ENCODE data around the gene HELZ2. TPM values are rescaled to one million over a fixed set of nuclear protein-coding genes. Genes with fewer than 3 reads are reported as not detected.
"Not testable (repeated sequence)": the region's sequence is repeated elsewhere in the genome, so short reads cannot be mapped to it uniquely, and the experiment has no call there.

HELZ2 gene
- total RNA-seq, 1 donor from 2014 or later: 12.5 TPM

GRCh38 chr20:63613863-63614594 lies 40.0 kb upstream of the HELZ2 start:
- peaks cover 21 to 30% (median 22%) of the 10 kb centered on the region in 3 donors for H3K36me3 ChIP-seq (ENCODE audit: control insufficient read depth in 3 of 3, insufficient read depth in 3 of 3, low read length in 3 of 3)
- not testable (repeated sequence) for H3K4me3 ChIP-seq (ENCODE audit: low read length in 3 of 3); H3K4me1 ChIP-seq (ENCODE audit: control insufficient read depth in 3 of 3, insufficient read depth in 3 of 3, low read length in 3 of 3)

DNA sequence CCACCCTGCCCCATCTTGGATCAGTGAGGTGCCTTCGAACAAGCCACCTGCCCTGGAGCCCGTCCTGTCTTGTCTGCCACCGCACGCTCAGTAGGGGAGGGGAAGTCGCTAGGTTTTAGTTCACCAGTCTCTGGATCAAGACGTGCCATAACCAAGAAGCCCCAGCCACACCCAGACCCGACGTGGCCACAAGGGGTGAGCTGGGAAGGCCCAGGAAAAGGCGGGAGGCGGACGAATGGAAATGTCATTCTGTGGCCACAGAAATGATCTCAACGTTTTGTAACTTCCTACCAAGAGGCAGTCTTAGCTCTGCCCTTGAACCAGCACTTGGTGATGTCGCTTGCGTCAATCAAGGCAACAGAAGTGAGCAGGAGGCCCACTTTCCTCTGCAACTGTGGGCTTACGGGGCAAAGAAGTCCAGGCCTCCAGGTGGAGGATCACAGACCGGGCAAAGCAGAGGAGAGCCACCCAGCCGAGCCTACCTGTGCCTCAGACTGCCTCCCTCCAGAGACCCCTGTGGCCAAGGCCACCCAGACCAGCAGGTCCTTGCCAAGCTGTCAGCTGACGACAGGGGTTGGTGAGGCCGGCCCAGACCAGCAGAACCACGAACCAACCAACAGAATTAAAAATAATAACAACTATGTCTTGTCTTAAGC lies 38.4 kb upstream of the HELZ2 start:
- no peaks in the 10 kb centered on the region for H3K9me3 ChIP-seq (ENCODE audit: control insufficient read depth in 3 of 3, low read length in 3 of 3)
- H3K4me3 ChIP-seq (ENCODE audit: low read length in 3 of 3): no peak overlapping the region
- H3K27ac ChIP-seq (ENCODE audit: low read depth, low read length): no peak overlapping the region
- peaks cover 0 to 5% (median 3%) of the 10 kb centered on the region in 3 donors for H3K4me1 ChIP-seq (ENCODE audit: control insufficient read depth in 3 of 3, insufficient read depth in 3 of 3, low read length in 3 of 3)
- no peaks in the 10 kb centered on the region for H3K27me3 ChIP-seq (ENCODE audit: control insufficient read depth in 3 of 3, insufficient read depth in 3 of 3, low read length in 3 of 3)
- H3K36me3 ChIP-seq (ENCODE audit: control insufficient read depth in 3 of 3, insufficient read depth in 3 of 3, low read length in 3 of 3): peaks cover 5 to 15% (median 7%) of the 10 kb centered on the region in 3 donors
- no peak overlapping the region for H3K9ac ChIP-seq (ENCODE audit: low read depth in 1 of 3, low read length in 3 of 3)

More at GRCh38 chr20:63613863-63614594, 40.0 kb upstream of the HELZ2 start:
- not testable (repeated sequence) for H3K27ac ChIP-seq (ENCODE audit: low read depth, low read length); H3K9me3 ChIP-seq (ENCODE audit: control insufficient read depth in 3 of 3, low read length in 3 of 3); H3K27me3 ChIP-seq (ENCODE audit: control insufficient read depth in 3 of 3, insufficient read depth in 3 of 3, low read length in 3 of 3); H3K9ac ChIP-seq (ENCODE audit: low read depth in 1 of 3, low read length in 3 of 3)

GRCh38 chr20:63611646-63612045 lies 37.6 kb upstream of the HELZ2 start:
- Histone ChIP-seq H3K9ac (ENCODE audit: low read depth in 1 of 3, low read length in 3 of 3) (no peak overlapping the region), H3K36me3 (ENCODE audit: control insufficient read depth in 3 of 3, insufficient read depth in 3 of 3, low read length in 3 of 3) (peaks cover 0 to 9% (median 4%) of the 10 kb centered on the region in 3 donors), H3K27ac (ENCODE audit: low read depth, low read length) (no peak overlapping the region), H3K4me3 (ENCODE audit: low read length in 3 of 3) (no peak overlapping the region), H3K4me1 (ENCODE audit: control insufficient read depth in 3 of 3, insufficient read depth in 3 of 3, low read length in 3 of 3) (peaks cover 0 to 5% (median 3%) of the 10 kb centered on the region in 3 donors), H3K27me3 (ENCODE audit: control insufficient read depth in 3 of 3, insufficient read depth in 3 of 3, low read length in 3 of 3) (no peaks in the 10 kb centered on the region), H3K9me3 (ENCODE audit: control insufficient read depth in 3 of 3, low read length in 3 of 3) (no peaks in the 10 kb centered on the region)

GRCh38 chr20:63610581-63611435 lies 36.8 kb upstream of the HELZ2 start:
- Histone ChIP-seq H3K9ac (ENCODE audit: low read depth in 1 of 3, low read length in 3 of 3) (no peak overlapping the region), H3K4me1 (ENCODE audit: control insufficient read depth in 3 of 3, insufficient read depth in 3 of 3, low read length in 3 of 3) (peaks cover 0 to 5% (median 3%) of the 10 kb centered on the region in 3 donors), H3K36me3 (ENCODE audit: control insufficient read depth in 3 of 3, insufficient read depth in 3 of 3, low read length in 3 of 3) (peaks cover 0 to 5% (median 0%) of the 10 kb centered on the region in 3 donors), H3K9me3 (ENCODE audit: control insufficient read depth in 3 of 3, low read length in 3 of 3) (no peaks in the 10 kb centered on the region), H3K27me3 (ENCODE audit: control insufficient read depth in 3 of 3, insufficient read depth in 3 of 3, low read length in 3 of 3) (no peaks in the 10 kb centered on the region), H3K27ac (ENCODE audit: low read depth, low read length) (no peak overlapping the region), H3K4me3 (ENCODE audit: low read length in 3 of 3) (no peak overlapping the region)

GRCh38 chr20:63606686-63607085 lies 32.6 kb upstream of the HELZ2 start:
- H3K27me3 ChIP-seq (ENCODE audit: control insufficient read depth in 3 of 3, insufficient read depth in 3 of 3, low read length in 3 of 3): no peaks in the 10 kb centered on the region
- no peaks in the 10 kb centered on the region for H3K9me3 ChIP-seq (ENCODE audit: control insufficient read depth in 3 of 3, low read length in 3 of 3)
- H3K9ac ChIP-seq (ENCODE audit: low read depth in 1 of 3, low read length in 3 of 3): no peak overlapping the region
- H3K27ac ChIP-seq (ENCODE audit: low read depth, low read length): no peak overlapping the region
- no peak overlapping the region for H3K4me3 ChIP-seq (ENCODE audit: low read length in 3 of 3)
- peaks cover 0 to 5% (median 0%) of the 10 kb centered on the region in 3 donors for H3K4me1 ChIP-seq (ENCODE audit: control insufficient read depth in 3 of 3, insufficient read depth in 3 of 3, low read length in 3 of 3)
- peaks cover 11 to 14% (median 12%) of the 10 kb centered on the region in 3 donors for H3K36me3 ChIP-seq (ENCODE audit: control insufficient read depth in 3 of 3, insufficient read depth in 3 of 3, low read length in 3 of 3)

- Histone ChIP-seq H3K9ac (ENCODE audit: low read depth in 1 of 3, low read length in 3 of 3) (no peak overlapping the region), H3K27me3 (ENCODE audit: control insufficient read depth in 3 of 3, insufficient read depth in 3 of 3, low read length in 3 of 3) (no peaks in the 10 kb centered on the region), H3K9me3 (ENCODE audit: control insufficient read depth in 3 of 3, low read length in 3 of 3) (no peaks in the 10 kb centered on the region), H3K4me3 (ENCODE audit: low read length in 3 of 3) (no peak overlapping the region), H3K27ac (ENCODE audit: low read depth, low read length) (no peak overlapping the region), H3K36me3 (ENCODE audit: control insufficient read depth in 3 of 3, insufficient read depth in 3 of 3, low read length in 3 of 3) (peaks cover 29 to 41% (median 36%) of the 10 kb centered on the region in 3 donors), H3K4me1 (ENCODE audit: control insufficient read depth in 3 of 3, insufficient read depth in 3 of 3, low read length in 3 of 3) (no peaks in the 10 kb centered on the region)
These were observed 28.3 kb upstream of the HELZ2 start for GRCh38 chr20:63602321-63602720.

- H3K36me3 ChIP-seq (ENCODE audit: control insufficient read depth in 3 of 3, insufficient read depth in 3 of 3, low read length in 3 of 3): peaks cover 29 to 41% (median 36%) of the 10 kb centered on the region in 3 donors
These were observed 27.6 kb upstream of the HELZ2 start for GRCh38 chr20:63601679-63602078.

DNA sequence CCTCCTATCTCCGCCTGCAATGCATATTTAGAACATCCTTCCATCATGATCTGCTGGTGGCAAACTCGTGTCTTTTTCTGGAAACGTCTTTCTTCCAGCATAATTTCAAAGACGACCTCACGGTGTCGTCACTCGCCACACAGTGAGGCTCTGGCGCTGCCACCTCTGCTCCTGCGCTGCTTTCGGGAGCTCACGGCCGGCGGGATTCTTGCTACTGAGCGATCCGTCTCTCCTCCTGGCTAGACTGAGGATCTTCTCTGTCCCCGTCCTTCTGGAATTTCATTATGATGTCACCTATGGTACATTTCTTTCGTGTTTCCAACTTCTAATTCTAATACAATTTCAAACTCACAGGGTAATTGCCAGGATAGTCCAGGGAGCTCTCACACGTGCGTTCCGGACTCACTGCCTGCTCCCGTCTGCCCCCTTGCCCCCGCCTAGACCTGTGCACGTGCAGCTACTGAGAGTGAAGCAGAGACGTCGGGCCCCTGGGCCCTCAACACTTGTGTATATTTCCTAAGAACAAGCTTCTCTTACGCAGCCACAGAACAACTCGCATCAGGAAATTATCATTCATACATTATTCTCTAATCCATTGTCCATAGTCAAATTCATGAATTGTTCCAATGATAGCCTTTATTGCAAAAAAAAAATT lies 25.5 kb upstream of the HELZ2 start:
- H3K4me1 ChIP-seq (ENCODE audit: control insufficient read depth in 3 of 3, insufficient read depth in 3 of 3, low read length in 3 of 3): no peaks in the 10 kb centered on the region
- no peak overlapping the region for H3K27ac ChIP-seq (ENCODE audit: low read depth, low read length)
- no peaks in the 10 kb centered on the region for H3K27me3 ChIP-seq (ENCODE audit: control insufficient read depth in 3 of 3, insufficient read depth in 3 of 3, low read length in 3 of 3)
- peaks cover 32 to 52% (median 36%) of the 10 kb centered on the region in 3 donors for H3K36me3 ChIP-seq (ENCODE audit: control insufficient read depth in 3 of 3, insufficient read depth in 3 of 3, low read length in 3 of 3)
- H3K9ac ChIP-seq (ENCODE audit: low read depth in 1 of 3, low read length in 3 of 3): no peak overlapping the region
- H3K9me3 ChIP-seq (ENCODE audit: control insufficient read depth in 3 of 3, low read length in 3 of 3): no peaks in the 10 kb centered on the region
- no peak overlapping the region for H3K4me3 ChIP-seq (ENCODE audit: low read length in 3 of 3)

More at GRCh38 chr20:63601679-63602078, 27.6 kb upstream of the HELZ2 start:
- H3K9me3 ChIP-seq (ENCODE audit: control insufficient read depth in 3 of 3, low read length in 3 of 3); H3K9ac ChIP-seq (ENCODE audit: low read depth in 1 of 3, low read length in 3 of 3); H3K4me3 ChIP-seq (ENCODE audit: low read length in 3 of 3); H3K27me3 ChIP-seq (ENCODE audit: control insufficient read depth in 3 of 3, insufficient read depth in 3 of 3, low read length in 3 of 3); H3K27ac ChIP-seq (ENCODE audit: low read depth, low read length); H3K4me1 ChIP-seq (ENCODE audit: control insufficient read depth in 3 of 3, insufficient read depth in 3 of 3, low read length in 3 of 3): not testable (repeated sequence)

GRCh38 chr20:63598479-63599395 lies 24.7 kb upstream of the HELZ2 start:
- H3K27ac ChIP-seq (ENCODE audit: low read depth, low read length): no peak overlapping the region
- peaks cover 35 to 55% (median 36%) of the 10 kb centered on the region in 3 donors for H3K36me3 ChIP-seq (ENCODE audit: control insufficient read depth in 3 of 3, insufficient read depth in 3 of 3, low read length in 3 of 3)
- H3K4me1 ChIP-seq (ENCODE audit: control insufficient read depth in 3 of 3, insufficient read depth in 3 of 3, low read length in 3 of 3): peaks cover 0 to 2% (median 0%) of the 10 kb centered on the region in 3 donors
- no peaks in the 10 kb centered on the region for H3K27me3 ChIP-seq (ENCODE audit: control insufficient read depth in 3 of 3, insufficient read depth in 3 of 3, low read length in 3 of 3)
- H3K4me3 ChIP-seq (ENCODE audit: low read length in 3 of 3): no peak overlapping the region
- H3K9ac ChIP-seq (ENCODE audit: low read depth in 1 of 3, low read length in 3 of 3): no peak overlapping the region
- no peaks in the 10 kb centered on the region for H3K9me3 ChIP-seq (ENCODE audit: control insufficient read depth in 3 of 3, low read length in 3 of 3)

All from skeletal muscle tissue (tissue), 4 donors.